HG02884 (cell line): Measurements from ENCODE around the gene CTNND2.

Source experiments
- ATAC-seq: cut with Tn5 transposase; IDR thresholded peaks from one replicate; pipeline ENCODE4 v1.9.1; 2021; ENCODE audit warnings: mild to moderate bottlenecking, moderate library complexity; ENCODE audit not compliant: unreplicated experiment

CTNND2 gene

GRCh38 chr5:11052871-11053270 lies 851.4 kb downstream of the CTNND2 start:
- ATAC-seq: no peak

- ATAC-seq: no peak
Measured at GRCh38 chr5:11050596-11051304, 853.5 kb downstream of the CTNND2 start.

- no peak for ATAC-seq
Measured at GRCh38 chr5:11048760-11049159, 855.5 kb downstream of the CTNND2 start.

- ATAC-seq: no peak
Measured at GRCh38 chr5:11047625-11048024, 856.6 kb downstream of the CTNND2 start.

- no peak for ATAC-seq
Measured at GRCh38 chr5:11047030-11047429, 857.2 kb downstream of the CTNND2 start.

GRCh38 chr5:11046160-11046559 lies 858.1 kb downstream of the CTNND2 start:
- no peak for ATAC-seq

- no peak for ATAC-seq
Measured at GRCh38 chr5:11045411-11045810, 858.8 kb downstream of the CTNND2 start.

GRCh38 chr5:11044581-11044980 lies 859.7 kb downstream of the CTNND2 start:
- no peak for ATAC-seq

- no peak for ATAC-seq
Measured at GRCh38 chr5:11043881-11044280, 860.4 kb downstream of the CTNND2 start.

- ATAC-seq: no peak
Measured at GRCh38 chr5:11040345-11040744, 863.9 kb downstream of the CTNND2 start.

GRCh38 chr5:11038772-11039171 lies 865.5 kb downstream of the CTNND2 start:
- ATAC-seq: no peak

- ATAC-seq: no peak
Measured at GRCh38 chr5:11037941-11038340, 866.3 kb downstream of the CTNND2 start.

GRCh38 chr5:11037080-11037479 lies 867.2 kb downstream of the CTNND2 start:
- no peak for ATAC-seq

- ATAC-seq: no peak
Measured at GRCh38 chr5:11030671-11031070, 873.6 kb downstream of the CTNND2 start.

GRCh38 chr5:11027660-11028059 lies 876.6 kb downstream of the CTNND2 start:
- peak; percentile 55 for ATAC-seq

GRCh38 chr5:11026543-11026942 lies 877.7 kb downstream of the CTNND2 start:
- no peak for ATAC-seq

GRCh38 chr5:11023945-11024344 lies 880.3 kb downstream of the CTNND2 start:
- ATAC-seq: no peak

- ATAC-seq: no peak
Measured at GRCh38 chr5:11013793-11014192, 890.5 kb downstream of the CTNND2 start.

- no peak for ATAC-seq
Measured at GRCh38 chr5:11012295-11012694, 892.0 kb downstream of the CTNND2 start.

GRCh38 chr5:11010429-11011210 lies 893.6 kb downstream of the CTNND2 start:
- ATAC-seq: no peak

GRCh38 chr5:11009576-11009975 lies 894.7 kb downstream of the CTNND2 start:
- no peak for ATAC-seq

- ATAC-seq: no peak
Measured at GRCh38 chr5:11007269-11007870, 896.9 kb downstream of the CTNND2 start.
